AG04450 (cell line): ENCODE measurements around the gene CLSTN1. TPM values are rescaled to one million over a fixed set of nuclear protein-coding genes. Genes with fewer than 3 reads are reported as not detected.
"Not testable (repeated sequence)": the region's sequence is repeated elsewhere in the genome, so short reads cannot be mapped to it uniquely, and the experiment has no call there.

Experiments used
- CTCF ChIA-PET: fragments of 300-600, 350-600 bp; formaldehyde crosslinking; extraction: SDS; loops from one replicate; lab custom pipeline; 2022; ENCODE audit warnings: antibody characterized with exemption, inconsistent platforms; lab: Charles Lee
- POLR2A ChIA-PET: fragments of 350-600 bp; formaldehyde crosslinking; extraction: SDS; loops from one replicate; lab custom pipeline; 2021; ENCODE audit warnings: antibody characterized with exemption, inconsistent platforms; lab: Yijun Ruan, JAX
- DNase-seq: peaks from one replicate; pipeline ENCODE4 v3.0.0-alpha.2; 2011; ENCODE audit warnings: low read depth, low spot score
- H3K27ac ChIP-seq: one replicate; pipeline ENCODE4 v1.5.1; 2012; ENCODE audit warnings: low read depth, low read length, control low read depth
- H3K27me3 ChIP-seq: one replicate; pipeline ENCODE4 v1.6.0; 2012; ENCODE audit warnings: low read length; ENCODE audit not compliant: control insufficient read depth, insufficient read depth
- H3K4me3 ChIP-seq: 2 replicates; pipeline ENCODE4 v1.5.1; 2011; ENCODE audit warnings: mild to moderate bottlenecking, low read depth, low read length, control low read depth
- H3K9me3 ChIP-seq: 2 replicates; pipeline ENCODE4 v1.5.1; 2012; ENCODE audit warnings: low read length; ENCODE audit not compliant: control insufficient read depth, insufficient read depth
- polyA plus RNA-seq: library from polyadenylated mRNA; depleted of rRNA; stranded (reverse); fragments of >200 nt; gene quantifications from 2 replicates; pipeline ENCODE4 v1.2.3, GENCODE V29; 2011
- TF ChIP-seq, protein P1 (sequence below): IDR thresholded peaks from 2 replicates; pipeline ENCODE4 v1.5.1; 2011; ENCODE audit warnings: low read depth, low read length, control low read depth, inconsistent platforms

CLSTN1 gene
- polyA plus RNA-seq, 1 experiment = 35.2 TPM

- POLR2A ChIA-PET = no interaction called here
- CTCF ChIA-PET = interaction anchor here (1.1 kb wide), 1 partner anchor 154 kb away, joined by 3 read pairs; no protein-coding TSS in a partner anchor
Measured at GRCh38 chr1:9714257-9714718, 109.5 kb downstream of the CLSTN1 start.

GRCh38 chr1:9712767-9713166 is 111.0 kb downstream of the CLSTN1 start:
- H3K4me3 ChIP-seq, H3K27me3 ChIP-seq, DNase-seq, POLR2A ChIA-PET, H3K9me3 ChIP-seq, H3K27ac ChIP-seq: not testable (repeated sequence)
- CTCF ChIA-PET = interaction anchor here (0.6 to 1.3 kb wide), 2 partner anchors 10 to 49 kb away, joined by 3 read pairs; no protein-coding TSS in a partner anchor

More at GRCh38 chr1:9714257-9714718, 109.5 kb downstream of the CLSTN1 start:
- TF ChIP-seq, protein P1, sequence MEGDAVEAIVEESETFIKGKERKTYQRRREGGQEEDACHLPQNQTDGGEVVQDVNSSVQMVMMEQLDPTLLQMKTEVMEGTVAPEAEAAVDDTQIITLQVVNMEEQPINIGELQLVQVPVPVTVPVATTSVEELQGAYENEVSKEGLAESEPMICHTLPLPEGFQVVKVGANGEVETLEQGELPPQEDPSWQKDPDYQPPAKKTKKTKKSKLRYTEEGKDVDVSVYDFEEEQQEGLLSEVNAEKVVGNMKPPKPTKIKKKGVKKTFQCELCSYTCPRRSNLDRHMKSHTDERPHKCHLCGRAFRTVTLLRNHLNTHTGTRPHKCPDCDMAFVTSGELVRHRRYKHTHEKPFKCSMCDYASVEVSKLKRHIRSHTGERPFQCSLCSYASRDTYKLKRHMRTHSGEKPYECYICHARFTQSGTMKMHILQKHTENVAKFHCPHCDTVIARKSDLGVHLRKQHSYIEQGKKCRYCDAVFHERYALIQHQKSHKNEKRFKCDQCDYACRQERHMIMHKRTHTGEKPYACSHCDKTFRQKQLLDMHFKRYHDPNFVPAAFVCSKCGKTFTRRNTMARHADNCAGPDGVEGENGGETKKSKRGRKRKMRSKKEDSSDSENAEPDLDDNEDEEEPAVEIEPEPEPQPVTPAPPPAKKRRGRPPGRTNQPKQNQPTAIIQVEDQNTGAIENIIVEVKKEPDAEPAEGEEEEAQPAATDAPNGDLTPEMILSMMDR = no peak
- no peak for DNase-seq
- no peaks in the 10 kb centered on the region for H3K27me3 ChIP-seq
- no peak overlapping the region for H3K27ac ChIP-seq
- H3K9me3 ChIP-seq = no peaks in the 10 kb centered on the region; the same call in 1 of the 2 replicates
- no peak overlapping the region for H3K4me3 ChIP-seq

- Histone ChIP-seq H3K4me3 (no peak overlapping the region), H3K9me3 (no peaks in the 10 kb centered on the region; the same call in 1 of the 2 replicates), H3K27me3 (no peaks in the 10 kb centered on the region), H3K27ac (no peak overlapping the region)
- ChIA-PET CTCF (interaction anchor here (1.3 kb wide), 1 partner anchor 9 kb away, joined by 3 read pairs; no protein-coding TSS in a partner anchor), POLR2A (no interaction called here)
- DNase-seq = no peak
- TF ChIP-seq, protein P1 = no peak
Measured at GRCh38 chr1:9711466-9712020, 112.2 kb downstream of the CLSTN1 start.

- TF ChIP-seq, protein P1 = no peak
- ChIA-PET POLR2A (no interaction called here), CTCF (no interaction called here)
- no peaks in the 10 kb centered on the region for H3K27me3 ChIP-seq
- no peak overlapping the region for H3K4me3 ChIP-seq
- no peak overlapping the region for H3K27ac ChIP-seq
- no peaks in the 10 kb centered on the region for H3K9me3 ChIP-seq
- no peak for DNase-seq
Measured at GRCh38 chr1:9710037-9710436, 113.7 kb downstream of the CLSTN1 start.

- ChIA-PET CTCF (no interaction called here), POLR2A (no interaction called here)
- Histone ChIP-seq H3K27ac (no peak overlapping the region), H3K27me3 (no peaks in the 10 kb centered on the region), H3K4me3 (no peak overlapping the region), H3K9me3 (peaks cover 3% of the 10 kb centered on the region)
- TF ChIP-seq, protein P1 = no peak
- no peak for DNase-seq
Measured at GRCh38 chr1:9706178-9706577, 117.6 kb downstream of the CLSTN1 start.
